Vagina (tissue), 2 donors: Measurements from ENCODE around the gene CSF1R.

Source experiments
- POLR2AphosphoS5 ChIP-seq, 2 donors: sonication (generic); formaldehyde crosslinking; IDR thresholded peaks; one replicate each; pipeline ENCODE4 v1.9.0; 2017; ENCODE audit warnings: antibody characterized with exemption in 2 of 2, mild to moderate bottlenecking in 2 of 2, low read depth in 1 of 2; ENCODE audit not compliant: insufficient read depth in 1 of 2
- TF ChIP-seq, protein P1 (sequence below), 3 experiments: fragments of 450-650 bp in 2 of 3; fragments of 200-600 bp in 1 of 3; sonication (generic) in 1 of 3; IDR thresholded peaks; one replicate each; pipeline ENCODE4 v1.5.1; 2017 to 2019; ENCODE audit warnings: antibody characterized with exemption in 3 of 3, mild to moderate bottlenecking in 2 of 3, moderate library complexity in 2 of 3

DNA sequence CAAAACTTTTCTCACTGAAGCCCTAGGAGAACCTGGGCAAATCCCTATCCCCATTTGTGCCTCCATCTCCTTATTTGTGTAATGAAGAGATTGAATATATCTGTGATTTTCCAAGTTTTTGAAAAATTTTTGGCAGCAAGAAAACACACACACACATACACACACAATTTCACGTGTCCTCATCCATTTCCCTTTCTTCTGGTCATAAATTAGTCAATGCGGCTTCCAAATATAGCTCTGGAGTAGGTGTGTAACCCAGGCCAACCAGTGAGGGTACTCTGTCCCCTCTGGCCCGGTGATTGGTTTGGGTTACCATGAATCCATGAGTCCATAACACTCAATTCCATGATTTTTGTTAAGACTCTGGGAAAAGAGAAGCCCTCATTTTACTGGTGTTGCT lies 12.7 kb downstream of the CSF1R start:
- TF ChIP-seq, protein P1, sequence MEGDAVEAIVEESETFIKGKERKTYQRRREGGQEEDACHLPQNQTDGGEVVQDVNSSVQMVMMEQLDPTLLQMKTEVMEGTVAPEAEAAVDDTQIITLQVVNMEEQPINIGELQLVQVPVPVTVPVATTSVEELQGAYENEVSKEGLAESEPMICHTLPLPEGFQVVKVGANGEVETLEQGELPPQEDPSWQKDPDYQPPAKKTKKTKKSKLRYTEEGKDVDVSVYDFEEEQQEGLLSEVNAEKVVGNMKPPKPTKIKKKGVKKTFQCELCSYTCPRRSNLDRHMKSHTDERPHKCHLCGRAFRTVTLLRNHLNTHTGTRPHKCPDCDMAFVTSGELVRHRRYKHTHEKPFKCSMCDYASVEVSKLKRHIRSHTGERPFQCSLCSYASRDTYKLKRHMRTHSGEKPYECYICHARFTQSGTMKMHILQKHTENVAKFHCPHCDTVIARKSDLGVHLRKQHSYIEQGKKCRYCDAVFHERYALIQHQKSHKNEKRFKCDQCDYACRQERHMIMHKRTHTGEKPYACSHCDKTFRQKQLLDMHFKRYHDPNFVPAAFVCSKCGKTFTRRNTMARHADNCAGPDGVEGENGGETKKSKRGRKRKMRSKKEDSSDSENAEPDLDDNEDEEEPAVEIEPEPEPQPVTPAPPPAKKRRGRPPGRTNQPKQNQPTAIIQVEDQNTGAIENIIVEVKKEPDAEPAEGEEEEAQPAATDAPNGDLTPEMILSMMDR (IDR thresholded peaks at IDR 0.05), result no peak
- no peak for TF ChIP-seq POLR2AphosphoS5 (IDR thresholded peaks at IDR 0.05; ENCODE audit: insufficient read depth in 1 of 2, low read depth in 1 of 2)
